Measurements from ENCODE around the gene TBCK. TPM values are rescaled to one million over a fixed set of nuclear protein-coding genes. Genes with fewer than 3 reads are reported as not detected.
"Not testable (repeated sequence)": the region's sequence is repeated elsewhere in the genome, so short reads cannot be mapped to it uniquely, and the experiment has no call there.

The TBCK gene
- total RNA-seq, 4 donors from 2014 or later, result 46.5 to 55.3 (median 51.4) TPM

GRCh38 chr4:106114270-106114669 is 201.7 kb downstream of the TBCK start:
- 94% methylated on average over 8 of the region's 8 CpGs for WGBS, 2 donors
- Histone ChIP-seq H3K27me3 (no peaks in the 10 kb centered on the region), H3K4me1 (no peaks in the 10 kb centered on the region), H3K4me3 (no peak overlapping the region), H3K36me3 (peaks cover 0 to 73% (median 0%) of the 10 kb centered on the region in 3 donors), H3K9me3 (peaks cover 0 to 39% (median 13%) of the 10 kb centered on the region in 4 donors), H3K27ac (no peak overlapping the region)
- DNase-seq (ENCODE audit: low spot score in 2 of 2), result no peak
- TF ChIP-seq, protein P1, sequence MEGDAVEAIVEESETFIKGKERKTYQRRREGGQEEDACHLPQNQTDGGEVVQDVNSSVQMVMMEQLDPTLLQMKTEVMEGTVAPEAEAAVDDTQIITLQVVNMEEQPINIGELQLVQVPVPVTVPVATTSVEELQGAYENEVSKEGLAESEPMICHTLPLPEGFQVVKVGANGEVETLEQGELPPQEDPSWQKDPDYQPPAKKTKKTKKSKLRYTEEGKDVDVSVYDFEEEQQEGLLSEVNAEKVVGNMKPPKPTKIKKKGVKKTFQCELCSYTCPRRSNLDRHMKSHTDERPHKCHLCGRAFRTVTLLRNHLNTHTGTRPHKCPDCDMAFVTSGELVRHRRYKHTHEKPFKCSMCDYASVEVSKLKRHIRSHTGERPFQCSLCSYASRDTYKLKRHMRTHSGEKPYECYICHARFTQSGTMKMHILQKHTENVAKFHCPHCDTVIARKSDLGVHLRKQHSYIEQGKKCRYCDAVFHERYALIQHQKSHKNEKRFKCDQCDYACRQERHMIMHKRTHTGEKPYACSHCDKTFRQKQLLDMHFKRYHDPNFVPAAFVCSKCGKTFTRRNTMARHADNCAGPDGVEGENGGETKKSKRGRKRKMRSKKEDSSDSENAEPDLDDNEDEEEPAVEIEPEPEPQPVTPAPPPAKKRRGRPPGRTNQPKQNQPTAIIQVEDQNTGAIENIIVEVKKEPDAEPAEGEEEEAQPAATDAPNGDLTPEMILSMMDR (IDR thresholded peaks at IDR 0.05), result no peak
- TF ChIP-seq POLR2A (IDR thresholded peaks at IDR 0.05) (no peak), EP300 (IDR thresholded peaks at IDR 0.05) (no peak)

- 89 to 99% methylated on average over 2 of the region's 2 CpGs for WGBS, 2 donors
- peaks cover 0 to 96% (median 0%) of the 10 kb centered on the region in 3 donors for H3K36me3 ChIP-seq
- not testable (repeated sequence) for H3K4me3 ChIP-seq; H3K27me3 ChIP-seq; H3K4me1 ChIP-seq; H3K27ac ChIP-seq; DNase-seq (ENCODE audit: low spot score in 2 of 2)
- peaks cover 0 to 43% (median 14%) of the 10 kb centered on the region in 4 donors for H3K9me3 ChIP-seq
Measured at GRCh38 chr4:106111778-106112469, 204.1 kb downstream of the TBCK start.

GRCh38 chr4:106109929-106110328 is 206.1 kb downstream of the TBCK start:
- Histone ChIP-seq H3K9me3 (peaks cover 0 to 43% (median 14%) of the 10 kb centered on the region in 4 donors), H3K27me3 (no peaks in the 10 kb centered on the region), H3K4me1 (no peaks in the 10 kb centered on the region), H3K27ac (no peak overlapping the region), H3K36me3 (peaks cover 0 to 100% (median 0%) of the 10 kb centered on the region in 3 donors), H3K4me3 (no peak overlapping the region)
- 93% methylated on average over 6 of the region's 6 CpGs for WGBS, 2 donors
- TF ChIP-seq EP300 (IDR thresholded peaks at IDR 0.05) (no peak), POLR2A (IDR thresholded peaks at IDR 0.05) (no peak)
- TF ChIP-seq, protein P1 (IDR thresholded peaks at IDR 0.05), result no peak
- DNase-seq (ENCODE audit: low spot score in 2 of 2), result no peak

- H3K4me1 ChIP-seq, result no peaks in the 10 kb centered on the region
- TF ChIP-seq POLR2A (IDR thresholded peaks at IDR 0.05), result no peak
- no peak for TF ChIP-seq EP300 (IDR thresholded peaks at IDR 0.05)
- TF ChIP-seq, protein P1 (IDR thresholded peaks at IDR 0.05), result no peak
- WGBS, 2 donors, result 96 to 97% methylated on average over 4 of the region's 4 CpGs
- no peak for DNase-seq (ENCODE audit: low spot score in 2 of 2)
- H3K4me3 ChIP-seq, result no peak overlapping the region
- peaks cover 0 to 18% (median 7%) of the 10 kb centered on the region in 4 donors for H3K9me3 ChIP-seq
- H3K36me3 ChIP-seq, result peaks cover 0 to 84% (median 0%) of the 10 kb centered on the region in 3 donors
- H3K27me3 ChIP-seq, result no peaks in the 10 kb centered on the region
- no peak overlapping the region for H3K27ac ChIP-seq
Measured at GRCh38 chr4:106105697-106106096, 210.3 kb downstream of the TBCK start.

- Histone ChIP-seq H3K27ac (no peak overlapping the region), H3K27me3 (no peaks in the 10 kb centered on the region), H3K36me3 (peaks cover 0 to 69% (median 0%) of the 10 kb centered on the region in 3 donors), H3K4me1 (no peaks in the 10 kb centered on the region), H3K9me3 (peaks cover 0 to 4% (median 2%) of the 10 kb centered on the region in 4 donors), H3K4me3 (no peak overlapping the region)
- WGBS, 2 donors, result 89 to 100% methylated on average over 1 of the region's 1 CpG
- TF ChIP-seq POLR2A (IDR thresholded peaks at IDR 0.05) (no peak), EP300 (IDR thresholded peaks at IDR 0.05) (no peak)
- TF ChIP-seq, protein P1 (IDR thresholded peaks at IDR 0.05), result no peak
- DNase-seq (ENCODE audit: low spot score in 2 of 2), result no peak
Measured at GRCh38 chr4:106104276-106104675, 211.7 kb downstream of the TBCK start.
